MM.1S (cell line): Measurements from ENCODE around the gene MRRF.

Experiments
- DNase-seq: peaks from one replicate; pipeline ENCODE4 v3.0.0-alpha.2; 2015
- H2AFZ ChIP-seq: fragments of 300-600 bp; sonication (generic); 2 replicates; pipeline ENCODE4 v1.6.0; 2016; ENCODE audit warnings: antibody characterized with exemption, low read length
- H3F3A ChIP-seq: fragments of 300-600 bp; sonication (generic); 2 replicates; pipeline ENCODE4 v1.6.1; 2016; ENCODE audit warnings: mild to moderate bottlenecking, antibody characterized with exemption, low read length, moderate library complexity, mixed read lengths; ENCODE audit not compliant: insufficient read depth
- H3K27ac ChIP-seq: fragments of 300-600 bp; sonication (generic); 2 replicates; pipeline ENCODE4 v1.5.1; 2016; ENCODE audit warnings: mild to moderate bottlenecking, low read length
- H3K27me3 ChIP-seq: fragments of 300-600 bp; sonication (generic); replicated peaks from 2 replicates; pipeline ENCODE4 v1.6.0; 2016; ENCODE audit warnings: low read length; ENCODE audit not compliant: insufficient read depth
- H3K36me3 ChIP-seq: fragments of 300-600 bp; sonication (generic); replicated peaks from 2 replicates; pipeline ENCODE4 v1.6.1; 2016; ENCODE audit warnings: mild to moderate bottlenecking, low read length, mixed read lengths; ENCODE audit not compliant: insufficient read depth
- H3K4me1 ChIP-seq: fragments of 300-600 bp; sonication (generic); 2 replicates; pipeline ENCODE4 v1.6.1; 2016; ENCODE audit warnings: low read length, mixed read lengths
- H3K4me2 ChIP-seq: fragments of 300-600 bp; sonication (generic); 2 replicates; pipeline ENCODE4 v1.6.0; 2016; ENCODE audit warnings: low read depth, low read length
- H3K4me3 ChIP-seq: fragments of 300-600 bp; sonication (generic); 2 replicates; pipeline ENCODE4 v1.5.1; 2016; ENCODE audit warnings: low read length, mixed read lengths
- H3K79me2 ChIP-seq: fragments of 300-600 bp; sonication (generic); 2 replicates; pipeline ENCODE4 v1.6.1; 2016; ENCODE audit warnings: mixed run types, low read length, mixed read lengths
- H3K9ac ChIP-seq: fragments of 300-600 bp; sonication (generic); 2 replicates; pipeline ENCODE4 v1.6.1; 2016; ENCODE audit warnings: low read length, mixed read lengths
- H3K9me2 ChIP-seq: fragments of 300-600 bp; sonication (generic); replicated peaks from 2 replicates; pipeline ENCODE4 v1.6.1; 2016; ENCODE audit warnings: mild to moderate bottlenecking, low read length, mixed read lengths; ENCODE audit not compliant: insufficient read depth
- H3K9me3 ChIP-seq: fragments of 300-600 bp; sonication (generic); replicated peaks from 2 replicates; pipeline ENCODE4 v1.6.1; 2016; ENCODE audit warnings: mild to moderate bottlenecking, low read length, mixed read lengths; ENCODE audit not compliant: insufficient read depth
- H4K20me1 ChIP-seq: fragments of 300-600 bp; sonication (generic); 2 replicates; pipeline ENCODE4 v1.6.1; 2016; ENCODE audit warnings: mild to moderate bottlenecking, low read length, moderate library complexity, mixed read lengths; ENCODE audit not compliant: insufficient read depth
- CTCF ChIP-seq: fragments of 300-600 bp; sonication (generic); IDR thresholded peaks from 2 replicates; pipeline ENCODE4 v1.5.1; 2016; ENCODE audit warnings: antibody characterized with exemption, low read length, mixed read lengths
- EZH2 ChIP-seq: fragments of 300-600 bp; sonication (generic); optimal IDR thresholded peaks from 2 replicates; pipeline ENCODE3; 2017; ENCODE audit warnings: low read depth, mild to moderate bottlenecking, antibody characterized with exemption, low read length, mixed read lengths
- EZH2phosphoT487 ChIP-seq: fragments of 300-600 bp; sonication (generic); IDR thresholded peaks from 2 replicates; pipeline ENCODE4 v1.6.1; 2018; ENCODE audit warnings: antibody characterized with exemption, low read length

Gene MRRF

GRCh38 chr9:122380293-122380692, 115.6 kb downstream of the MRRF start:
- H3F3A ChIP-seq = no peaks in the 10 kb centered on the region
- H4K20me1 ChIP-seq = no peaks in the 10 kb centered on the region
- H3K79me2 ChIP-seq = no peaks in the 10 kb centered on the region

More at GRCh38 chr9:122380293-122380692, 115.6 kb downstream of the MRRF start:
- Histone ChIP-seq H2AFZ (no peak overlapping the region), H3K27me3 (no peaks in the 10 kb centered on the region), H3K4me2 (no peak overlapping the region), H3K9me2 (no peaks in the 10 kb centered on the region), H3K4me1 (no peaks in the 10 kb centered on the region), H3K9me3 (no peaks in the 10 kb centered on the region), H3K27ac (no peak overlapping the region), H3K36me3 (no peaks in the 10 kb centered on the region), H3K4me3 (no peak overlapping the region), H3K9ac (no peak overlapping the region)
- no peak for DNase-seq
- TF ChIP-seq CTCF (no peak), EZH2 (no peak), EZH2phosphoT487 (no peak)
